Measurements from ENCODE around the gene PLXND1.

DNA sequence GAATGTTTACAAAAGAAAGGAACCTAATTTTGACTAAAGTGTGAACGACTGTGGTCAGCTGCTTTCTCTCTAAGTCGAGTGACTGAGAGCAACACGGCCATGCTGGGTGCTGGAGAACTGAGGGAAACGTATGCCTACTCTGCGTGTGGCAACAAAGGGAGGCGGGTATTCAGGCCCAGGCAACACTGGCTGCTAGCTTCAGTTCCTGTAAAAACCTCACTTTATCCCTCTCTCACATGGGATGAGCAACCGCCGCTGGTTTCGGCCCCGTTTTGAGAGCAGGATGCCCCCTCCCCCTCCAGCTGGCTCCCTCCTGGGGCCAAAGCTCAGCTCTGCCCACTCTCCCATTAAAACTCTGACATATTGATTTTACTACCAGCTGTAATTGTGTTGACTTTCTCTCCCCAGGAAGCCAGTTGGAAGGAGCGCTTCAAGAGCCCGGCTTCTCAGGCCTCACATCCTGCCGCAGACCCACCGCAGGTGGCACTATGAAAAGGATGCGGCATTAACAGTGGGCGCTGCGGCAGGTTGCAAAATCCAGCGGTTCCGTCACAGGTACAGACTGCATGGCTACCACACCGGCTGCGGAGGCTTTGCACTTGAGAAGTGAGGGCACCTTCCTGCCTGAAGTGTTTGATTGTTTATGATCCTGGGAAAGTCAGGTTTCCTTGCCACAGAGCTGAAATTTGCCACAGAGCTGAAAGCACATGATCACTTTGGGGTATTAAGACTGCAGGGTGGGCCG is 12.7 kb downstream of the PLXND1 start:
- TF ChIP-seq, protein P1, sequence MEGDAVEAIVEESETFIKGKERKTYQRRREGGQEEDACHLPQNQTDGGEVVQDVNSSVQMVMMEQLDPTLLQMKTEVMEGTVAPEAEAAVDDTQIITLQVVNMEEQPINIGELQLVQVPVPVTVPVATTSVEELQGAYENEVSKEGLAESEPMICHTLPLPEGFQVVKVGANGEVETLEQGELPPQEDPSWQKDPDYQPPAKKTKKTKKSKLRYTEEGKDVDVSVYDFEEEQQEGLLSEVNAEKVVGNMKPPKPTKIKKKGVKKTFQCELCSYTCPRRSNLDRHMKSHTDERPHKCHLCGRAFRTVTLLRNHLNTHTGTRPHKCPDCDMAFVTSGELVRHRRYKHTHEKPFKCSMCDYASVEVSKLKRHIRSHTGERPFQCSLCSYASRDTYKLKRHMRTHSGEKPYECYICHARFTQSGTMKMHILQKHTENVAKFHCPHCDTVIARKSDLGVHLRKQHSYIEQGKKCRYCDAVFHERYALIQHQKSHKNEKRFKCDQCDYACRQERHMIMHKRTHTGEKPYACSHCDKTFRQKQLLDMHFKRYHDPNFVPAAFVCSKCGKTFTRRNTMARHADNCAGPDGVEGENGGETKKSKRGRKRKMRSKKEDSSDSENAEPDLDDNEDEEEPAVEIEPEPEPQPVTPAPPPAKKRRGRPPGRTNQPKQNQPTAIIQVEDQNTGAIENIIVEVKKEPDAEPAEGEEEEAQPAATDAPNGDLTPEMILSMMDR (IDR thresholded peaks at IDR 0.05; ENCODE audit: borderline replicate concordance, extremely low read depth, low read length, poor library complexity, severe bottlenecking): no peak
- no peak for TF ChIP-seq EZH2 (IDR thresholded peaks at IDR 0.05; ENCODE audit: borderline replicate concordance, low read depth, low read length, severe bottlenecking)
